PFSK-1 (cell line): ENCODE results near the gene CFAP61.

Experiments
- FOXP2 ChIP-seq: optimal IDR thresholded peaks from 2 replicates; pipeline ENCODE3; 2011; ENCODE audit warnings: borderline replicate concordance, control low read depth, inconsistent platforms; ENCODE audit not compliant: insufficient read depth; ENCODE audit errors: extremely low read length, extremely low read depth
- POLR2AphosphoS5 ChIP-seq: IDR thresholded peaks from 2 replicates; pipeline ENCODE4 v1.6.1; 2012; ENCODE audit warnings: low read depth, mild to moderate bottlenecking, control low read depth, low read length, moderate library complexity
- SIN3A ChIP-seq: IDR thresholded peaks from 2 replicates; pipeline ENCODE4 v1.6.1; 2012; ENCODE audit warnings: mild to moderate bottlenecking, low read length, moderate library complexity, borderline replicate concordance; ENCODE audit not compliant: insufficient read depth
- TAF1 ChIP-seq: IDR thresholded peaks from 2 replicates; pipeline ENCODE4 v1.6.1; 2012; ENCODE audit warnings: low read length, control low read depth, borderline replicate concordance; ENCODE audit not compliant: insufficient read depth
- TF ChIP-seq, protein P1 (sequence below), 2 experiments: IDR thresholded peaks; 2 replicates each; pipeline versions ENCODE4 v1.6.1 to v1.8.0; 2011 to 2012; ENCODE audit warnings: low read depth in 2 of 2, low read length in 2 of 2, control low read depth in 1 of 2, inconsistent platforms in 1 of 2, mild to moderate bottlenecking in 1 of 2, moderate library complexity in 1 of 2; ENCODE audit not compliant: insufficient read depth in 1 of 2

Gene CFAP61

DNA sequence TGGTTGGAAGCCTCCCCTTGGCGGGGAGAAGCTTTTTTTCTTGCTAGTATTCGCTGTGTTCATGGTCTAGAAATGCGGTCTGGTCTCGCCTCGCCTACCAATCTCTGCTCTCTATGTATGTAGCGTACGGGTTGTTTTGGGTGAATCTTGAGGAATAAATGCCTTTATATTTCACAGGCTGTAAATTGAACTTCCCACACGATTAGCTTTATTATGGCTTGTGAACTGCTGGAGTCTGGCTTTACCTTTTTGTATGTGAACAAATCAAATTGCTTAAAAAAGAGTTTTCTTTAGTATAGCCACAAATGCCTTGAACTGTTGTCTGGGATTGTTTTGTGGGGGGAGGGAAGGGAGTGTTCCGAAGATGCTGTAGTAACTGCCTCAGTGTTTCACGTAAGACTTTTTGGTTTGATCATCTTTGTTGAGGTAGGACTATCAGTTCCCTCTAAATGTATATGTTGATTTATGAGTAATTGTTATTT, 317.8 kb downstream of the CFAP61 start:
- TF ChIP-seq FOXP2 (no peak), POLR2AphosphoS5 (no peak), SIN3A (no peak), TAF1 (no peak)
- TF ChIP-seq, protein P1, sequence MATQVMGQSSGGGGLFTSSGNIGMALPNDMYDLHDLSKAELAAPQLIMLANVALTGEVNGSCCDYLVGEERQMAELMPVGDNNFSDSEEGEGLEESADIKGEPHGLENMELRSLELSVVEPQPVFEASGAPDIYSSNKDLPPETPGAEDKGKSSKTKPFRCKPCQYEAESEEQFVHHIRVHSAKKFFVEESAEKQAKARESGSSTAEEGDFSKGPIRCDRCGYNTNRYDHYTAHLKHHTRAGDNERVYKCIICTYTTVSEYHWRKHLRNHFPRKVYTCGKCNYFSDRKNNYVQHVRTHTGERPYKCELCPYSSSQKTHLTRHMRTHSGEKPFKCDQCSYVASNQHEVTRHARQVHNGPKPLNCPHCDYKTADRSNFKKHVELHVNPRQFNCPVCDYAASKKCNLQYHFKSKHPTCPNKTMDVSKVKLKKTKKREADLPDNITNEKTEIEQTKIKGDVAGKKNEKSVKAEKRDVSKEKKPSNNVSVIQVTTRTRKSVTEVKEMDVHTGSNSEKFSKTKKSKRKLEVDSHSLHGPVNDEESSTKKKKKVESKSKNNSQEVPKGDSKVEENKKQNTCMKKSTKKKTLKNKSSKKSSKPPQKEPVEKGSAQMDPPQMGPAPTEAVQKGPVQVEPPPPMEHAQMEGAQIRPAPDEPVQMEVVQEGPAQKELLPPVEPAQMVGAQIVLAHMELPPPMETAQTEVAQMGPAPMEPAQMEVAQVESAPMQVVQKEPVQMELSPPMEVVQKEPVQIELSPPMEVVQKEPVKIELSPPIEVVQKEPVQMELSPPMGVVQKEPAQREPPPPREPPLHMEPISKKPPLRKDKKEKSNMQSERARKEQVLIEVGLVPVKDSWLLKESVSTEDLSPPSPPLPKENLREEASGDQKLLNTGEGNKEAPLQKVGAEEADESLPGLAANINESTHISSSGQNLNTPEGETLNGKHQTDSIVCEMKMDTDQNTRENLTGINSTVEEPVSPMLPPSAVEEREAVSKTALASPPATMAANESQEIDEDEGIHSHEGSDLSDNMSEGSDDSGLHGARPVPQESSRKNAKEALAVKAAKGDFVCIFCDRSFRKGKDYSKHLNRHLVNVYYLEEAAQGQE (IDR thresholded peaks at IDR 0.05; ENCODE audit: insufficient read depth in 1 of 2, low read depth in 2 of 2, low read length in 2 of 2): no peak

DNA sequence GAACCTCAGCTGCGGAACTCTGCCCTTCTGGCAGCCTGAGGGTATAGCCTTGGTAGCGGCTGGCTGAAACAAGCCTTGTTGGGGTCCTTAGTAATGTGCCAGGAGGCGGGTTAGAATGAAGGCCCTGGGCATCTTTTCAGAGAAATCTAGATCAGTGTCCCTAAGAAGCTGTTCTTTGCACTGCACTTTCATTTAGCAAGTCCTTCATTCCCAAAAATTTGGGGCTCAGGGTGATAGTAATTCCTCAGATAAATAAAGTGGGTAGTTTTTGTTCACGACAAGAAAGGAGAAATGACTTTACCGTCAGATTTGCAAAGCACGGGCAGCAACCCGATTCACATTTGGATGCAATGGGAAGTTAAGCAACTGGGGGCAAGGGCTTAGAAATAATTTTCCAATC, 318.8 kb downstream of the CFAP61 start:
- TF ChIP-seq, protein P1 (IDR thresholded peaks at IDR 0.05; ENCODE audit: insufficient read depth in 1 of 2, low read depth in 2 of 2, low read length in 2 of 2): no peak
- no peak for TF ChIP-seq TAF1
- no peak for TF ChIP-seq SIN3A
- TF ChIP-seq FOXP2: no peak
- TF ChIP-seq POLR2AphosphoS5: no peak

DNA sequence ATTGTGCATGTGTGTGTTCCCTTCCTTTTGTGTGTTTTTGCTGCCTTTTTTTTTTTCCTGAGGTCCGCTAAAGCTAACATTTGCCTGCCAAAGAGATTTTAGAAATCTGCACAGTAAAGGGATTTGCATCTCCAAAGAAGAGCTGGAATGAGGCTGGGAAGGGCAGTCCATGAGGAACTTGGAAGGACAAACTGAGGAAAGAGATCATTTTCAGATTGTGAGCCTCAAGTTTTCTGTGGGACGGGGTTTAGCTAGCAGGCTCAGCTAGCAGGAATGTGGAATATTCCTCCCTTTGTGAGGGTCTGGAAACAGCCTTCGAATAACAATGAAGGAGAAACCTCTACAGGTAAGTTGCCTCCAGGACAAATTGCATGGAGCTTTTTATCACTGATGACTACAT, 319.3 kb downstream of the CFAP61 start:
- TF ChIP-seq FOXP2 (no peak), TAF1 (no peak), SIN3A (no peak), POLR2AphosphoS5 (no peak)
- TF ChIP-seq, protein P1 (IDR thresholded peaks at IDR 0.05; ENCODE audit: insufficient read depth in 1 of 2, low read depth in 2 of 2, low read length in 2 of 2): no peak

DNA sequence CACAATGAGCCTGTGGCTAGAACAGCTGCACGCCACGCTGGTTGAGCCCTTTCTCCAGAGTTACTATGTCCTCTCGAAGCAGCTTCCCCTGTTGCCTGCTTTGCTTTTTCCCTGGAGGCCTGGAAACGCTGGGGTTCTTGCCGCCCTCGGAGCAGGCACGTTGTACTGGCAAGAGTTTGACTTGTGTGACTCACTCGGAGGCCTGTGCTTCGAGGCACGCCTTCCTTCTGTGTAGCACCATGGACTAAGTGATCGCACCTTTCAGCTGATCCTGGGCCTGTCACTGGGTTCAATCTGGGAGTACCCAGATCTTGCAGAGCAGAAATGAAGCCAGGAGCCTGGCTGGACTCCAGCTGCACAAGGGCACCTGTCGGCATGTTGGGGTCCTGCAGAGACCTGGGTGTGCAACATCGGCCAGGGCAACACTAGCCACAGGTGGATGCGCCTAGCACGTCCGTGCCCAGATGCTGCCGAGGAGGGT, 320.8 kb downstream of the CFAP61 start:
- TF ChIP-seq SIN3A (no peak), POLR2AphosphoS5 (no peak), FOXP2 (no peak), TAF1 (no peak)
- TF ChIP-seq, protein P1 (IDR thresholded peaks at IDR 0.05; ENCODE audit: insufficient read depth in 1 of 2, low read depth in 2 of 2, low read length in 2 of 2): no peak

DNA sequence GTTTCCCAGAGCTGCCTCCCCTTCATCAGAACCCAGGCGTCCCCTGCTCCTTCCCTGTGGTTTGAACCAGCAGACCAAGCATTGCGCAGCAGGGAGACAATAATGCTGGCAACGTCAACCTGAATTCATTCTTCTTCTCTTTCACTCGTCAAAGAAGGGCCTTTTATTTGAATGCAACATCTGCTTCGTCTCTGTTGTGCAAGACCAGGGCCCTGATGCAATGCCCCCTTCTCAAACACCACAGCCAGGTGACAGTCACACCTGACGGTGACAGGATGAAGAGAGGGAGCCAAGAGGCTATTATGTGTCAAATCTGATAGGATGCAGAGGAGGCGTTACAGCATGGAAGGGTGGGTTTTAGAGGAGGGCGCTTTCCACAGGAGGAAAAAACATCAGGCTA, 323.5 kb downstream of the CFAP61 start:
- TF ChIP-seq POLR2AphosphoS5 (no peak), FOXP2 (no peak), TAF1 (no peak), SIN3A (no peak)
- TF ChIP-seq, protein P1 (IDR thresholded peaks at IDR 0.05; ENCODE audit: insufficient read depth in 1 of 2, low read depth in 2 of 2, low read length in 2 of 2): no peak
